HL-60/S4 (cell line): Measurements from ENCODE around the gene ZNF225.
"Not testable (repeated sequence)": the region's sequence is repeated elsewhere in the genome, so short reads cannot be mapped to it uniquely, and the experiment has no call there.

ENCODE experiments used
- in situ Hi-C: fragments of 300-500 bp; cut with MboI; formaldehyde crosslinking; loops from 2 replicates; pipeline ENCODE4 v1.14.3; 2022; ENCODE audit warnings: low sequenced_read_pairs

ZNF225 gene

DNA sequence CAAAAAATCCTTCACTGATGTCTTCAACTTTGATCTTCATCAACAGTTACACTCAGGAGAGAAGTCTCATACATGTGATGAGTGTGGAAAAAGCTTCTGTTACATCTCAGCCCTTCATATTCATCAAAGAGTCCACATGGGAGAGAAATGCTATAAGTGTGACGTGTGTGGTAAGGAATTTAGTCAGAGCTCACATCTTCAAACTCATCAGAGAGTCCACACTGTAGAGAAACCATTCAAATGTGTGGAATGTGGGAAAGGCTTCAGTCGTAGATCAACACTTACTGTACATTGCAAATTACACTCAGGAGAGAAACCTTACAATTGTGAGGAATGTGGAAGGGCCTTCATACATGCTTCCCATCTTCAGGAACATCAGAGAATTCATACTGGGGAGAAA is 43.3 kb downstream of the ZNF225 start:
- in situ Hi-C loops = no loop called here

DNA sequence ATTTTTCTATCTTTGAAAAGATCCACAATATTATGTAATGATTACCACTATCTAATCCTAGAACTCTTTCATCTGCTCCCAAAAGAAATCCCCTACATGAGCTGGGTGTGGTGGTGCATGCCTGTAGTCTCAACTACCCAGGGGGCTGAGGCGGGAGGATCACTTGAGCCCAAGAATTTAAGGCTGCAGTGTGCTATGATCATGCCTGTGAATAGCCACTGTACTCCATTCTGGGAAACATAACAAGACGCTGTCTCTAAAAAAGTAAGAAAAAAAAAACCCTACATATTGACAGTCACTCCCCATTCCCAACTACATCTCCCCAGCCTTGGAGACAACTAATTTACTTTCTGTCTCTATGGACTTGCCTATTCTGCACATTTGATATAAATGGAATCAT is 50.6 kb downstream of the ZNF225 start:
- in situ Hi-C loops = no loop called here

DNA sequence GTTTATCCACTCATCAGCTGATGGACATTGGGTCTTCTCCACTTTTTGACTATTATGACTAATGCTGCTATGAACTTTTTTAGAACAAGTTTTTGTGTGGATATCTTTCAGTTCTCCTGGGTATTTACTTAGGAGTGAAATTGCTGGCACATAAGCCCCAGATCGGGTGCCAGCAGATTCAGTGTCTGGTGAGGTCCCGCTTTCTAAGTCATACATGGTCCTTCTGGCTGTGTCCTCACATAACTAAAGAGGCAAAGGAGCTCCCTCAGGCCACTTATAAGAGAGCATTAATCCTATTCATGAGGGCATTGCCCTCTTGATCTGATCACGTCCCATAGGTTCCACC is 51.1 kb downstream of the ZNF225 start:
- in situ Hi-C loops = no loop called here

- in situ Hi-C loops = no loop called here
These were observed 51.7 kb downstream of the ZNF225 start, which contains the start of gene ZNF226 for GRCh38 chr19:44164673-44165512. TSS of gene ZNF226 (plus strand) at chr19:44165100. CDS start at chr19:44170081, 4,981 bp downstream.

- in situ Hi-C loops = not testable (repeated sequence)
These were observed 57.5 kb downstream of the ZNF225 start for GRCh38 chr19:44170660-44171059.

GRCh38 chr19:44176590-44176989 is 63.4 kb downstream of the ZNF225 start:
- in situ Hi-C loops = no loop called here

DNA sequence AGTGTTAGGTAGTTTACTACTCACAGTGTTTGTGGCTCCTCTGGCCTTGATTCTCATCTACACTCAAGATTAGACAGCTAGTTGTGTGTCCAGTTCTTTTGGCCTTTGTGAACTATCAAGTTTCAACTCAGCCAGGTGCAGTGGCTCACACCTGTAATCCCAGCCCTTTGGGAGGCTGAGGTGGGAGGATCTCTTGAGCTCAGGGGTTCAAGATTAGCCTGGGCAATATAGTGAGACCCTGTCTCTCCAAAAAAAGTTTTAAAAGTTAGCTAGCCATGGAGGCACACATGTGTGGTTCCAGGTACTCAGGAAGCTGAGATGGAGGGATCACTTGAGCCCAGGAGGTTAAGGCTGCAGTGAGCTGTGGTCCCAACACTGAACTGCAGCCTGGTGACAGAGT is 67.8 kb downstream of the ZNF225 start:
- in situ Hi-C loops = no loop called here

- in situ Hi-C loops = no loop called here
These were observed 68.9 kb downstream of the ZNF225 start for GRCh38 chr19:44182145-44182544.
